Measurements from ENCODE around the gene RBM19.

RBM19 gene

GRCh38 chr12:113880326-113880725, 85.8 kb downstream of the RBM19 start:
- no peak for DNase-seq

GRCh38 chr12:113879658-113880057, 86.5 kb downstream of the RBM19 start:
- DNase-seq: no peak

- DNase-seq: no peak
Measured at GRCh38 chr12:113877607-113878006, 88.5 kb downstream of the RBM19 start.

- DNase-seq: no peak
Measured at GRCh38 chr12:113876160-113876559, 90.0 kb downstream of the RBM19 start.

- DNase-seq: peak; percentile 51
Measured at GRCh38 chr12:113875691-113876090, 90.4 kb downstream of the RBM19 start.

- no peak for DNase-seq
Measured at GRCh38 chr12:113874999-113875561, 91.0 kb downstream of the RBM19 start.

GRCh38 chr12:113874326-113874725, 91.8 kb downstream of the RBM19 start:
- no peak for DNase-seq

- DNase-seq: no peak
Measured at GRCh38 chr12:113873740-113874139, 92.4 kb downstream of the RBM19 start.

GRCh38 chr12:113870890-113871289, 95.2 kb downstream of the RBM19 start:
- DNase-seq: no peak

- no peak for DNase-seq
Measured at GRCh38 chr12:113870035-113870434, 96.1 kb downstream of the RBM19 start.

- DNase-seq: no peak
Measured at GRCh38 chr12:113868365-113868764, 97.8 kb downstream of the RBM19 start.

- DNase-seq: peak; percentile 20
Measured at GRCh38 chr12:113867258-113867657, 98.9 kb downstream of the RBM19 start.

- no peak for DNase-seq
Measured at GRCh38 chr12:113866496-113866895, 99.6 kb downstream of the RBM19 start.

- DNase-seq: no peak
Measured at GRCh38 chr12:113863455-113863845, 102.7 kb downstream of the RBM19 start.

- peak; percentile 84 for DNase-seq
Measured at GRCh38 chr12:113862590-113863454, 103.3 kb downstream of the RBM19 start.

GRCh38 chr12:113861708-113862312, 104.3 kb downstream of the RBM19 start:
- no peak for DNase-seq

- DNase-seq: peak; percentile 89
Measured at GRCh38 chr12:113860950-113861349, 105.2 kb downstream of the RBM19 start.

- DNase-seq: no peak
Measured at GRCh38 chr12:113860059-113860820, 105.9 kb downstream of the RBM19 start.

GRCh38 chr12:113858841-113859386, 107.2 kb downstream of the RBM19 start:
- DNase-seq: no peak

- DNase-seq: no peak
Measured at GRCh38 chr12:113857371-113857770, 108.8 kb downstream of the RBM19 start.

GRCh38 chr12:113855998-113856397, 110.1 kb downstream of the RBM19 start:
- no peak for DNase-seq

GRCh38 chr12:113854385-113855142, 111.6 kb downstream of the RBM19 start:
- DNase-seq: no peak

Data from fibroblast of skin of abdomen (primary cell).